NK-92 (cell line): ENCODE results near the gene ADGRA3.

Experiments
- DNase-seq: peaks from one replicate; lab custom pipeline; 2025; ENCODE audit not compliant: unreplicated experiment; lab: John Stamatoyannopoulos, UW

Gene ADGRA3

DNA sequence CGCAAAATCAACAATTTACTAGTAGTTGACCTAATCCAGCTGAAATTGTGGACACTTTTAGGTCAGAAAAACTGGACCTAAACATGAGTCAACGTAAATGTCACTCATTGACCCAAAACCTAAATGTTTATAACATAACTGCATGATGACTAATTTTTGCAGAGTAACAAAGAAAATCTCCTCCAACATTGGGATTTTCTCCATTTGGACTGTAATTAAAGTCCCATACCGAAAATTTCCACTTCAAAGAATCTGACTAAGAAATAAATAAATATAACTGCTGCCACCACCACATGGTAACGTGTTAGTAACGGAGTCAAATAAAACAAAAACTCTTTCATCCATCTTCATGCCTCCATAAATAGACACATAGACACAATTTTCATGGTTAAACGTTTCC, 1.9 kb downstream of the ADGRA3 start:
- no peak for DNase-seq

DNA sequence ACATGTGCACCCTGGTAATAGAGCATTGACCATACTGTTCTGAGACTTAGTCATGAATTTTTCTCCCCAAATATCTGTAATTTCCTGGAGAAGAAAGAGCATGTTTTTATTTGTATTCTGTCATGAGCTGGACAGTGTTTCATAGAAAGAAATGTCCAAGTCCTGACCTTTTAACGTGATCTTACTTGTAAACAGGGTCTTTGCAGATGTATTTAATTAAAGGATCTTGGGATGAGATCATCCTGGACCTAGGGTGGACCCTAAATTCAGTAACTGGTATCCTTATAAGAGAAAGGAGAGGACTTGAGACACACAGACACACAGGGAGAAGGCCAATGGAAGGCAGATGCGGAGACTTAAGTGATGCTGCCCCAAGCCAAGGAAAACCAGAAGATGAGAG, 3.6 kb downstream of the ADGRA3 start:
- DNase-seq: no peak

DNA sequence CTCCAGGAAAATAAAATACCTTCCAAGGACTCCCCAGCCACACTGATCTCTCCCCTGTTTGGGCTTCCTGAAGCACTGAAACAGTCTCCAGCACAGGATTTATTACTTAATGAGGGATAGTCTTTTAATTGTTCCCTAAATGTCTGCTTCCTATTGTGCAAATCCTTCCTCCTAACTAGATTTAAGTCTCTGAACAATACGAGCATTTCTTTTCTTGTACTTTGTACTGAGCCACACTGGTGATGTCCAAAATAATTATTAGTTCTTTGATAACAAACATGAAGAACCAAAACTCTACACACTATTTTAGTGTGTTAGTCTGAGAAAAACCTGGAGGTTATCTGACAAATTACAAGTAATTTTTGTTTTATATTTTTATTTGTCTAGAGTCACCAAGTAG, 5.1 kb downstream of the ADGRA3 start:
- no peak for DNase-seq

DNA sequence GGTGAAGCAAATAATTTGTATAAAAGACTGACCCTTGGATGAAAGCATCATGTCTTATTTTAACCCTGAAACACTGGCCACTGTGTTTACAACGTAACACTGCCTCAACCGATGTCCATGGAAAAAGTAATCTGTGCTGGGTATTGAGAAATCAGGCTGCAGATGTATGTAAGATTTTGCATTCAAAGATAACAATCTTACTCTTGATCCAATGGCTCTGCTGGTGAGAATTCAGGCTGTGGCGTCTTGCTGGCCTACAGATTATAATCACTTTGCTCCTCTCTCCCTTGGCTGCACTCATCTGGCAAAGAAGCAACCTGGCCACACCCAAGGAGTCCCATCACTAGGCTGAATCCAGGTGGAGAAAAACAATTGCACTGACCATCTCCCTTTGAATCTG, 7.5 kb downstream of the ADGRA3 start:
- no peak for DNase-seq

DNA sequence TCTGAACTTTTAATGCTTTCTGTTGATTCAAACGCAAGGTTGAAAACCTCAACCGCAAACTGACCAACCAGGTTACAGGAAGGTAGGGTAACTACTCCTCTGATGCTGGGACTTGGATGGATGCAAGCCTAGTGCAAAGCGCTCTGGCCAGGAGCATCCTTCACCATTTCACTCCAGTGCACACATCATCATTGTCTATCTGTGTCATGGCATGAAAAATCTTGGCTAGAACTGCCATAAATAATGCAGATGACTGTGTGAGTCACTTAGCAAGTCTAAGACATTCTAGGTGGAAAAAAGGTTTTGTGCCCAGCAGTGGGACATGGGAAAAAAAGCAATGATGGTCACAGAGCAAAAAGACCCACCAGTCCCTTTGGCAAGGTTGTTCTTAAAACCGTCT, 10.9 kb downstream of the ADGRA3 start:
- no peak for DNase-seq

DNA sequence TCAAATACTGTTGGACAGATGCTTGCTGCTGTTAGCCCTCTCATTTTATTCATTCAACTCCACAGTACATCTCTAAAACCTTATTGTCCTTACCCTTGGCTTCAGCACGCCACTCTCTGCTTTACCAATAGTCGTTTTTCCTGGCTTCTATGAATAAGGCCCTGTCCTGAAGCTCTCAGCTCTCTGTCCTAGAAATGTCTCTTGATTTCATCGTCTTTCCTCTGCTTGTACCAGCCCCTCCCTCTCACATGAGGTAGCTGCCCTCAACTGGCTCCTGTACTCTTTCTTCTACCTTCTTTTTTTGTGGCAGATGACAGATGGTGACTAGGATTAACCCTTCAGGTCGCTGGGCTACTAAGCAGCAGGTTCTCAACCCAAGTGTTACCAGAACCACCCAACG, 11.4 kb downstream of the ADGRA3 start:
- no peak for DNase-seq

DNA sequence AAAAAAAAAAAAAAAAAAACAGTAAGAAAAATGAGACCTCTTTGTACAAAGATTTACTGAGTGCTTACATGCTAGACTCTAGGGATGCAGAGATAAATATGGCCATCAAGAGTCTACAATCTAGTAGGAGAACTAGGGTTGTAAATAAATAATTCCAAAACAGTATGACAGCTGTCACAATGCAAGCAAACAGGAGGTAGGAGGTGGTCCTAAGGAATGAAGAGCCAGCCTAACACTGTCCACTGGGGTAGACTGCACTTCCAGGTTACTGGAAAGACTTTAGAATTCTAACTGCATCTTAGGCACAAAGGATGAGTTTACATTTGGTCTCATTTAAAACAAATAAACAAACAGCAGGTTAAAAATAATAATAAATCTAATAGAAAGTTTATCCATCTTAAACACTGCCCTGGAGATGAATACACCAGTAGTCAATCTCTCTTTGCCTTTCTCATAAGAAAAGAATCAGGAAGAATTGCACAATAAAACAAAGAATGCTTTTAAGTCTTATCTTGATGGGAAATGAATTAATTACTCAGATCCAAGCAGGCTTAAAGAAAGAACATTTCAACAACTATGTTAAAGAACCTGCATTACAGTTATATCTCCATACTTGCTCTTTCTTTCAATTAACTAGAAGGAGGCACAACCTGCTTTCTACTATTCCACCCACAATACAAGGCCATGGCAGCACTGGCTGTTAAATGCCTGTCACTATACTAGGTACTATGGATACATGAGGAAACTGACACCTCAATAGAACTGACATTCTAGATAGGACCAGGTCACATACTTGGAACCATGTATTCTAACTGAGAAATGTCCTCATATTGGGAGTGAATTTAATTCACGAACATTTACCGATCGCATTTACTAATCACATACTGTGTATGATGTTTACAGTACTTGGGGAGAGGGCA, 12.7 kb downstream of the ADGRA3 start:
- no peak for DNase-seq

DNA sequence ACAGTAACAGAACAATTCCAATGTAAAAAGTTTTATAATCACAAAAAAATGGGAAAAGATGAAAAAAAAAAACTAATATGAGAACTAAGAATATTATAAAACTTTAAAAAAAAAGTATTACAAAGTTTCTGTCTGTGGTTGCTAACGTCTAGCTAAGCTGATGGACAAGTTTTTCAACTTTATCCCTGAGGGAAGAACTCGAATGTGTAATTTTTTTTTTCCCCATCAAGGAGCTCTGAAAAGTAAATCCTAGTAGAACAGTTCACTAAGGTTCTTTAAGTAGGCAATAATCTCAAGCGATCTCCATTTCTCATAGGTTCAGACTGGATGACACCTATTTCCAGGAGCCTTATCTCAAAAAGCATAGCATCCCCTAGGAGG, 14.2 kb downstream of the ADGRA3 start:
- DNase-seq: no peak

DNA sequence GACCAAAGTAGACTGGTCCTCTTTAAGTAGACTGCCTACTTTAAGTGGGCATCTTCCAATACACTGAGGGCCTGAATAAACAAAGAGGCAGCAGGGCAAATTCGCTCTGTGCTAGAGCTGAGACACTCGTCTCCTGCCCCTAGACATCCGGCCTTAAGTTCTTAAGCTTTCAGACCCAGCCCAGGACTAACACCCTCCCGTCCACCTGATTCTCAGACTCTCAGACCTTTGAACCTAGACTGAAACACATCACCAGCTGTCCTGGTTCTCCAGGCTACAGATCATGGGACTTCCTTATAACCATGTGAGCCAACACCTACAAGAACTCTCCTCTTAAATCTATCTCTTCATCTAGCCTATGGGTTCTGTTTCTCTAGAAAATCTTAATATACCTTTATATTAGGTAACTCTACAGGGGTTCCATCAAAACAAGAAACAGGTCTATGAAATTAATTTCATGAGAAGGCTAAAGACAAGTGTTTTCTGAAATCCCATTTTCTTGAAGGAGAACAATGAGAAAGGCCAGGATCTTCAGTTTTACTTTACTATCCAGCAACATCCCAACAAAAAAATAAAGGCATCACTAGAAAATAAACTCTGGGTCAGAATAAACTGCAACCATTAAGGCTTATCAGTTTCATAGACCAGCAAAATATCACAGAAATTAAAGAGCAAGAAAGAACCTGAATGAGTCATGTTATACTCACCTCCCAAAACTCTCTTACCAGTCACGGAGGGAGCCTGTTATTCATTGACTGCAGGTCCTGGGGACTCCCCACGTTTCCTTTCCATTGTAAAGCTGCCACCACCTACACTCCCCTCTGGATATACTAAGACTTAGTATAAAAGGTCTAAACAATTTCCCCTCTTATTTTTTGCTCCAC, 14.8 kb downstream of the ADGRA3 start:
- DNase-seq: no peak

DNA sequence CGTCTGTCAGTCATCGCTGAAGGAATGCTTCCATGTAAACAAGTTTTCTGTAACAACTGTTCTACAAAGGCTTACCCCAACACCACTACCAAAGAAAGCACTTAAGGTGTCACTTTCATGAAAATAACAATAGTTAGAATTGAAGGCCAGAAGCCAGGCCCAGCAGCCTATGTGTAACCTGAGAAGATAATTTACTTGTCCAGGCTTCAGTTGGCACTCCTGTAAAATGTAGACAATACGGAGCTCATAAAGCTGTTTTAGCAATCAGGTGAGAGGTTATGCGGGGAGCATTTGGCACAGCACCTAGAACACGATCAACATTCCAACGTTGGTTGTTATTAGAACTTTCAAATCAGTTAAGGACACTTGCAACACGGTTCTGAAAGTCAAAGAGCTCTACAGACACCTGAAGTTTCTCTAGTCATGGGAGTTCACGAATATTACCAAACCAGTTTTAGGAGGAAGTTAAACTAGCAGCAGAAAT, 15.7 kb downstream of the ADGRA3 start:
- DNase-seq: no peak

DNA sequence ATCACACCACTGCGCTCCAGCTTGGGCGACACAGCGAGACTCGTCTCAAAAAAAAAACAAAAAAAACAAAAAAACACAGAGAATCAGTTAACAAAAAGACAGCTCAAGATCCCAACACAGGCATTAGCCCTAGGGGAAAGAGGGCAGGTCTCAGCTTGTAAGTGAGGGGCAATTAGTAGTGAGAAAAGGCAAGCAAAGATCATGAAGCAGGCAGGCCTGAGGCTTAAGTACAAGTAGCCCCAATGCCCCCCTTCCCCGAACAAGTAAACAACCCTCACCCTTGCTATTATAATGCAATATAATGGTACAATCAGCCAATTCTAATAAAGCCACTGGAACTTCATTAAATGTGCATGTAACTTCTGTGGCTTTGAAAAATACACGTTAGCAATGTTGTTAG, 17.0 kb downstream of the ADGRA3 start:
- DNase-seq: no peak

DNA sequence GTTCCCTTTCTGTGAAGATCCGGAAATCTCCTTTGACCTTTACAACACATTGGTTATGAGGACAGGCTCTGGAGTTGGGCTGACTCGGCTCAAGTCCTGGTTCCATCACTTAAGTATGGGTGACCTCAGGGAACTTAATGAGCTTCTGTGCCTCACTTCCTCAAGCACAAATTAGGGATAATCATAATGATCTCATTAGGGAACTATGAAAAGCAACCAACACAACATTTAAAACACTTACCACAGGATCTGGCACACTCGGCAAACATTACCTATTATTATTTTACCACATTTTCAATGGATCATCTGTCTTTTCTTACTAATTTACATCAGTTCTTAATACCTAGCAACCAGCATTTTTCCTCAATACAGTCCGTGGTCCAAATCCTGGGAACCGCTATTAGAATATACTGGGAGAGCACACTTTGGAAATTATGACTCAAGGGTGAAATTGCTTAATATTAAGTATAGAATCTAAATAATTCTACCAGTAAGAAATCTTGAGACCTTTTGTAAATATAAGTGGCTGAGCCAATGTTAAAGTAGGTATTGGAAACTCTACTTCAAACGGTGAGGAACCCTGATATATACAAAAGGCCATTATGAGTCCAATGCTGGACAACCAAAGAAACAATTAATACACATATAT, 19.6 kb downstream of the ADGRA3 start:
- DNase-seq: no peak

DNA sequence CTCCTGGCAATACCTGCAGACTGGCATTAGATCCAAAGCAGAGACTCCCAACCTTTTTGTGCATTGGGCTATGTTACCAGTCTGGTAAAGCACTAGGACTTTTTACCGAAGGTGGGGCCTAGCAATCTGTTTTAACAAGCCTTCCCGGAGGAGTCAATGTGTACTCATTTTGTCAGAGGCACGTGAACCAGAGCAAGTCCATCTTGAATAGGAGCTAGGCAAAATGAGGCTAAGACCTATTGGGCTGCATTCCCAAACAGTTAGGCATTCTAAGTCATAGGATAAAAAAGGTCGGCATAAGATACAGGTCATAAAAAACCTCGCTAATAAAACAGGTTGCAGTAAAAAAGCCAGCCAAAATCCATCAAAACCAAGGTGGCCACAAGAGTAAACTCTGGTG, 22.3 kb downstream of the ADGRA3 start:
- no peak for DNase-seq

DNA sequence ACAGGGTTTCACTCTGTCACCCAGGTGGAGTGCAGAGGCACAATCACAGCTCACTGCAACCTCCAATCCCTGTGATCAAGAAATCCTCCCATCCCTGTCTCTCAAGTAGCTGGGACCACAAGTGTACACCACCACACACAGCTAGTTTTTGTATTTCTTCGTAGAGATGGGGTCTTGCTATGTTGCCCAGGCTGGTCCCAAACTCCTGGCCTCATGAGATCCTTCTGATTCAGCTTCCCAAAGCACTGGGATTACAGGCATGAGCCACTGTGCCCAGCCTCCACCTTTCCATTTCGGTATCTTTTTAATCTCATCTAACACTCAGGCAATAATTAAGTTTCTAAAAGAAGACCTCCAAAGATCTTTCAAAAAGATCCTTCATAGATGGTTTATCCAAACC, 22.9 kb downstream of the ADGRA3 start:
- DNase-seq: no peak

DNA sequence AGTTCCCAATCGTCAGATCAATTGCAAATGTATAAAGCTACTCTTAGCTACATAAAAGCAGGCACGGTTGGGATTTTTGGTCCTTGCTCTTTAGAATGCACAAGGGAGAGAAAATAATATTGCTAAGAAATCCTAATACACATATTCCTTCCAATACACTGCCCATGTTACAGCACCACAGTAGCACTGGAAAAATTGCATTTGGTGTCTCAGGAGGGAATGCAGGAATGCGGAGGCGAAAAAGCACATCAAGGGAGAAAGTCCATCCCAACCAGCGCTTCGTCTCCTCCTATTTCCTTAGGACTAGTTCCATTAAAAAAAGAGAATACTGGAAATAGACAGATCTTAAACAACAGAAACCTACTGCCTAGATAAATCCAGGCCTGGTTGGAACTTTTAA, 23.9 kb downstream of the ADGRA3 start:
- DNase-seq: no peak

DNA sequence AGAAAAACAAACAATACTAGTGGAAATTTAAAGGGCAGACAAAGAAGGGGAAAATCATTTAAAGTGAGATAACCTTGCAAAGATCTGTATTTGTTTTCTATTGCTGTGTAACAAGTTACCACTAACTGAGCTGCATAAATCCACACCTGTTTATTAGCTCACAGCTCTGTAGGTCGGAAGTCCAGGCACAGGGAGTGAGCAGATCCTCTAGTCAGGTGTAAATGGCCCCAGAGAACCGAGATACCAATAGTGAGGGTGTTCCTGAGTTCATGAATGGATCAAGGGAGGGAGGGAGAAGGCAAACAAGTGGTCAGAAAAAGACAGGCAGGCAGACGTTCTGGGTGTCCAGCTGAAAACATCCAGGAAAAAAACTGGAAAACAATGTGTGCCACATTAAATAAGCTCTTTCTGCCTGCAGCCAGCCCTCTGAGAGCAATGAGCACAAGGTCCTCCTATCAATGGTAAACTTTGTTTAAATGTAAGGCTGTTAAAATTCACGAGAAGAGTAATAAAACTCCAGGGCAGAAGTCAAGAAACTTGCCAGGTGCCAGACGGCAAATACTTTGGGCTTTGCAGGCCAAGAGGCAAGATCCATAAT, 25.0 kb downstream of the ADGRA3 start:
- DNase-seq: no peak

DNA sequence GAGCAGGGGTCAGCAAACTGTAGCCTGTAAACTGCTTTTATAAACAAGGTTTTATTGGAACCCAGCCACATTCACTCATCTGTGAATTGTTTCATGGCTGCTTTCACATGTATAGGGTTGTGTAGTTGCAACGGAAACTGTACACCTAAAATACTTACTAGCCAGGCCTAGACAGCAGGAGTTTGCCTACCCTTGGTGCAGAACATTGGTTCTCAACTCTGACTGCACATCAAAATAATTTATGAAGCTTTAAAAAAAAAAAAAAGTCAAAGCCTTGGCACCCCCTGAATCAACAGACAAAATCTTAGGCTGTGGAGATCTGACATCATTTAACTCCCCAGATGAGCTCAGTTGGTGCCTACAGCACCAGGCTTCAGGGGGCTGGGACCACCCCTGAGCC, 27.8 kb downstream of the ADGRA3 start:
- DNase-seq: no peak

DNA sequence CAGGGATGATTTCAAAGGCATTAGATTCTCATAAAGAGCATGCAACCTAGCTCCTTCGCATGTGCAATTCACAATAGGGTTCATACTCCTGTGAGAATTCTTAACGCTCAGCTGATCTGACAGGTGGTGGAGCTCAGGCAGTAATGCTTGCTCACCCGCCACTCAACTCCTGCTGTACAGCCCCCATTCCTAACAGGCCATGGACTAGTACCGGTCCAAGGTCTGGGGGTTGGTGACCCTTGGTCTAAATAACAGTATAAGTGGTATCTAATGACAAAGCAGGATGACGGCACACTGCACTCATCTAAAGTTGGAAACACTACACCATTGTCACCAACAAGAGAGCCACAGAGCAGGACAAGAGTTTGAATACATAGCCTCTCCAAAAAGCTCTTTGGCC, 28.5 kb downstream of the ADGRA3 start:
- DNase-seq: no peak

DNA sequence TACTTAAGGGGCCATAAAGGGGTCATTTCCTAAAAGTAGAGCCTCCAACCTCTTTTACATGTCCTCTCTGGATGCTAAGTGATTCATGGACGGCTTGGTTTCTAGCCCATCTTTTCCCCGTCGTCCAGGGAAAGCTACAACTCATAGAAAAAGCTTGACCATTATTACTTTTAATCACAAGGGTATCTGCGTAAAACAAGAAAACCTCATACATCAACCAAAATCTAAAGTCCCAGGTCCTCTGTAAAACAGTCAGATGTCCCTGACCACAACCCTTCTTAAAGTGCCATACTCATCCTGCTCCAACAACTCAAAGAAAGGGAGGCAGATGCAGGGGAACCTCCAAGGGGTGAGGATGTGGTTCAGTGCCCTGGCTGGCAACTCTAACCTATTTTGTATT, 29.6 kb downstream of the ADGRA3 start:
- no peak for DNase-seq

DNA sequence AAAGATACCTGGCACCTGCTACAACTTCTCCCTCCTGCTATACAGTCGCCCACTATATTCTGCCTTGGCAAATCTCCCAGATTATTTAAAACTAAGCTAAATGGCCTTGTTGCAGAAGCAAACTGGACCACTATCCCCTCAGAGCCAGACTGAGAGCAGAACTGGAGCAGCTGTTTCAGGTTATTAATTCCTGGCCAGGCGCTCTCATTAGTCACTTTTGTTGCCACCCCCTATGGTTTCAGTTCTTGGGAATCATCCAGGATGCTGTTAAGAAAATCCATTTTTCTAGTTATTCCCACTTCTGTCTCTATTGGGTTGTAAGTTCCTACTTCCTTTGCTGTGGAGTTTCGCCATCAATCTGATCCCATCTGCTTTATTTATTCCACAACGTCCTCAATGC, 30.1 kb downstream of the ADGRA3 start:
- DNase-seq: no peak

DNA sequence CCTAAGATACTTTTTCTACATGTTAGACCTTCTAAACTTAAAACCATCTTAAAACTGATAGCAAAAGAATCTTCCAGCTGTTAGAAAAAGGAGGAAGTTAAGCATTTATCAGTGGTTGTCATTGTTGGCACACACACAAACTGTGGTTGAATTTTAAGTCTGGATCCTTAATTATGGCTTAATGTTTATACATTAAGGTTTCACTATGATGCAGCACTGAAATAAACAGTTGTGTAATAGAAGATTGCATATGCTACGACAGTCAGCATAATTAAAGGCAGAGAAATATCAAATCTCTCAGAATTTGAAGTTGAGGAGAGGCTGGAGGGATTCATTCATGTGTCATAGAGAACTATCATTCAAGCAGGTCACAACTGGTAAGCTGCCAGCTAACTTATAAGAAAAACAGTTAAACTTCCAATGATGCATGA, 32.3 kb downstream of the ADGRA3 start:
- no peak for DNase-seq
